ENCODE results near the gene CABP5.

The CABP5 gene

GRCh38 chr19:48025480-48025879 lies 18.4 kb downstream of the CABP5 start:
- TF ChIP-seq CTCF (IDR thresholded peaks at IDR 0.05; ENCODE audit: low read depth, low read length) = no peak
- no peak for DNase-seq (ENCODE audit: extremely low read depth, low read depth)

GRCh38 chr19:48023518-48023917 lies 20.4 kb downstream of the CABP5 start:
- no peak for DNase-seq (ENCODE audit: extremely low read depth, low read depth)
- no peak for TF ChIP-seq CTCF (IDR thresholded peaks at IDR 0.05; ENCODE audit: low read depth, low read length)

GRCh38 chr19:48023011-48023410 lies 20.9 kb downstream of the CABP5 start:
- TF ChIP-seq CTCF (IDR thresholded peaks at IDR 0.05; ENCODE audit: low read depth, low read length) = no peak
- DNase-seq (ENCODE audit: extremely low read depth, low read depth) = no peak

GRCh38 chr19:48020686-48021085 lies 23.2 kb downstream of the CABP5 start:
- TF ChIP-seq CTCF (IDR thresholded peaks at IDR 0.05; ENCODE audit: low read depth, low read length) = no peak
- DNase-seq (ENCODE audit: extremely low read depth, low read depth) = no peak

- no peak for DNase-seq (ENCODE audit: extremely low read depth, low read depth)
- TF ChIP-seq CTCF (IDR thresholded peaks at IDR 0.05; ENCODE audit: low read depth, low read length) = no peak
Measured at GRCh38 chr19:48010932-48011758, 32.7 kb downstream of the CABP5 start.

GRCh38 chr19:48006762-48007161 lies 37.1 kb downstream of the CABP5 start:
- DNase-seq (ENCODE audit: extremely low read depth, low read depth) = no peak
- TF ChIP-seq CTCF (IDR thresholded peaks at IDR 0.05; ENCODE audit: low read depth, low read length) = no peak; the same call in 1 of the 2 replicates

GRCh38 chr19:48004236-48004635 lies 39.6 kb downstream of the CABP5 start:
- no peak for TF ChIP-seq CTCF (IDR thresholded peaks at IDR 0.05; ENCODE audit: low read depth, low read length)
- DNase-seq (ENCODE audit: extremely low read depth, low read depth) = no peak
